HG03280 (cell line): ENCODE data around the gene PRDM16.

Experiments
- ATAC-seq: cut with Tn5 transposase; IDR thresholded peaks from one replicate; pipeline ENCODE4 v1.9.1; 2021; ENCODE audit warnings: mild to moderate bottlenecking, moderate library complexity; ENCODE audit not compliant: unreplicated experiment

PRDM16 gene

GRCh38 chr1:3463891-3464648 lies 395.1 kb downstream of the PRDM16 start:
- no peak for ATAC-seq

- no peak for ATAC-seq
Observed at GRCh38 chr1:3464649-3465025, 395.6 kb downstream of the PRDM16 start.

- ATAC-seq: no peak
Observed at GRCh38 chr1:3465091-3465934, 396.3 kb downstream of the PRDM16 start.

- no peak for ATAC-seq
Observed at GRCh38 chr1:3465935-3466321, 396.9 kb downstream of the PRDM16 start.

GRCh38 chr1:3466366-3467075 lies 397.5 kb downstream of the PRDM16 start:
- ATAC-seq: no peak

- no peak for ATAC-seq
Observed at GRCh38 chr1:3467096-3468036, 398.4 kb downstream of the PRDM16 start.

- no peak for ATAC-seq
Observed at GRCh38 chr1:3468236-3469103, 399.5 kb downstream of the PRDM16 start.

GRCh38 chr1:3469104-3469848 lies 400.3 kb downstream of the PRDM16 start:
- ATAC-seq: no peak

GRCh38 chr1:3469849-3470649 lies 401.0 kb downstream of the PRDM16 start:
- no peak for ATAC-seq

GRCh38 chr1:3470650-3471355 lies 401.8 kb downstream of the PRDM16 start:
- no peak for ATAC-seq

- no peak for ATAC-seq
Observed at GRCh38 chr1:3471356-3472087, 402.5 kb downstream of the PRDM16 start.

- no peak for ATAC-seq
Observed at GRCh38 chr1:3472088-3472850, 403.3 kb downstream of the PRDM16 start.

GRCh38 chr1:3472906-3473305 lies 403.9 kb downstream of the PRDM16 start:
- ATAC-seq: no peak

- no peak for ATAC-seq
Observed at GRCh38 chr1:3473381-3473844, 404.4 kb downstream of the PRDM16 start.

GRCh38 chr1:3474016-3474415 lies 405.0 kb downstream of the PRDM16 start:
- ATAC-seq: no peak

GRCh38 chr1:3474421-3474820 lies 405.4 kb downstream of the PRDM16 start:
- no peak for ATAC-seq
